Ramos (cell line): ENCODE measurements around the gene ZC3HAV1L.
"Not testable (repeated sequence)": the region's sequence is repeated elsewhere in the genome, so short reads cannot be mapped to it uniquely, and the experiment has no call there.

Experiments
- in situ Hi-C: fragments of 300-500 bp; cut with MboI; formaldehyde crosslinking; loops from one replicate; pipeline ENCODE4 v1.14.3; 2022; ENCODE audit warnings: low sequenced_read_pairs; ENCODE audit not compliant: unreplicated experiment

Gene ZC3HAV1L

GRCh38 chr7:139055674-139056073 is 19.8 kb upstream of the ZC3HAV1L start:
- in situ Hi-C loops: no loop called here

DNA sequence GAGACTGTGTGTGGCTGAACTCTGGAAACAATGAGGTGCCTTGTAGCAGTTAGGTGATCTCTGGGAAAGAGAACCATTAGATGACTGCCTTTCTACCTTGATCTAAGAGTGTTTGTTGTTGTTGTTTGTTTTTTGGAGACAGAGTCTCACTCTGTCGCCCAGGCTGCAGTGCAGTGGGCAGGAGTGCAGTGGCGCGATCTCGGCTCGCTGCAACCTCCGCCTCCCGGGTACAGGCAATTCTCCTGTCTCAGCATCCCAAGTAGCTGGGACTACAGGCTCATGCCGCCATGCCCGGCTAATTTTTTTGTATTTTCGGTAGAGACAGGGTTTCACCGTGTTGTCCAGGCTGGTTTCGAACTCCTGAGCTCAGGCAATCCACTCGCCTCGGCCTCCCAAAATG is 18.8 kb upstream of the ZC3HAV1L start:
- in situ Hi-C loops: not testable (repeated sequence)

- in situ Hi-C loops: no loop called here
Measured at GRCh38 chr7:139054101-139054500, 18.3 kb upstream of the ZC3HAV1L start.

DNA sequence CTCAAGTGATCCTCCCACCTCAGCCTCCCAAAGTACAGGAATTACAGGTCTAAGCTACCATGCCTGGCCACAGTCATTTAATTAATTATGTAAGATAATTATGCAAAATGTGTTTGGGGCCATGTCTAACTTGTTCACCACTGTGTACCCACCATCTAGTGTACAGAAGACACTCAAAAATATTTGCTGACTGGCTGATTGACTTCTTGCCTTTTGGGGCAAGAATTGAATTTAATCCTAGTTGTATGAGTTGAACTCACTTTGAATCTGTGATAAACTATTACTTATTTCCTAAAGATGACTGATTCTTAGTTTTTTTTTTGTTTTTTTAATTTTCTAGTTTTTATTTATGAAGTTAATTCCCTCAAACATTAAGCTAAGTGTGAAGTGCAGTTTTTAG is 15.8 kb upstream of the ZC3HAV1L start:
- in situ Hi-C loops: no loop called here

DNA sequence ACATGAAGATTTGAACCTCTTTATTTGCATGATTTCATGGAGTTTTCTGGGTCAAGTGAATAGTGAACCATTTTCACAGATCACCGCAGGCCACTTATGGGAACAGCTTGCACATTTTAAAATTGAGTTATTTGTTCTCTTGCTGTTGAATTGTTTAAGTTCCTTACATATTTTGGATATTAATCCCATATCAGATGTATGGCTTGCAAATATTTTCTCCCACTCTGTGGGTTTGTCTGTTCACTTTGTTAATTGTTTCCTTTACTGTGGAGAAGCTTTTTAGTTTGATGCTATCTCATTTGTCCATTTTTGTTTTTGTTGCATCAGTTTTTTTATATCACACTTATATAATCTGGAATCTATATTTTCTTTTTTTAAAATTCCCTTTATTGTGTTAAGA is 14.1 kb upstream of the ZC3HAV1L start:
- in situ Hi-C loops: no loop called here

DNA sequence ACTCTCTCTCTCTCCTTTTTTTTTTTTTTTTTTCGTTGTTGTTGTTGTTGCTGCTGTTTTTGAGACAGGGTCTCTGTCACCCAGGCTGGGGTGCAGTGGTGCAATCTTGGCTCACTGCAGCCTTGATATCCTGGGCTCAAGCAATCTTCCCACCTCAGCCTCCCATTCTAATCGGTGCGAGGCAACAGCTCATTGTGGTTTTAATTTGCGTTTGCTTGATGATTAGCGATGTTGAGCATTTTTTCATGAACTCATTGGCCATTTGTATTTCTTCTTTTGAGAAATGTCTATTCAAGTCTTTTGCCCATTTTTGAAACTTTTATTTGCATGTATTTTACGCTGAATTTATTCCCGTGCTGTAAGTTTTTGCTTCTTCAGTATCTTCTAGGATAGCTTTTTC is 13.3 kb upstream of the ZC3HAV1L start:
- in situ Hi-C loops: no loop called here

DNA sequence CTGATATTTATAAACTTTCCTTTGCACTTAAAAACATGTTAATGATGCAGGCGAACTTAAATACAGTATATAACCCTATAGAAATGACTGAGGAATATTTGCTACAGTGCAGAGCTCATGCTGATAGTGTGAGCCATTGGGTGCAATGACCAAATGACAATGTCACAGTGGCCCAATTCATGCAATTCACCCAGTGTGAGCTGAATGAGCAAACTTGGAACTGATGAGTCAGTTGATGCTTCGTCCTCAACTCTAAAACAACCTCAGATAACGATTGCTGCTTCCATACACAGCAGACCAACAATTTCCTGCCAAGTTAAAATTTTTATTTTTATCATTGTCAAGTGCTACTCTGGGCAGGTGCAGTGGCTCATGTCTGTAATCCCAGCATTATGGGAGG is 12.1 kb upstream of the ZC3HAV1L start:
- in situ Hi-C loops: no loop called here

DNA sequence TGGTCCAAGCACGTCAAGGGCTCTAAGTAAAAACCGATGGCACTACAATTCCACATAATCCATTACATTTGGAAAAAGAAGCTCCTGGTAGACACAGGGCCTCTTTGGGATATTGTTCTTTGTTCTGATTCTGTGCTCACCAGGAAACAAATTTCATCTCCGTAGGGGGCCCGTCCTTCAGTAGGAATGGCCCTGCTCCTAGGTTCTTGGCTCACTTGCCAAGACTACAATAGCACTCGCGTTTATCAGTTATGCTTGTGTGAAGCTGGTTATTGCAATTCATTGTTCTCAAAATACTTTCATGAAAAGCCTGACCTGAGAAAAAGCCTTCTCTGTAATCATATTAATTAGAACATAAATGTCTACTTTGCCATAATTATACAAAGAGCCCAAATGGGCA is 10.3 kb upstream of the ZC3HAV1L start:
- in situ Hi-C loops: no loop called here

- in situ Hi-C loops: no loop called here
Measured at GRCh38 chr7:139044813-139045794, 9.3 kb upstream of the ZC3HAV1L start.

- in situ Hi-C loops: no loop called here
Measured at GRCh38 chr7:139043823-139044812, 8.3 kb upstream of the ZC3HAV1L start.

DNA sequence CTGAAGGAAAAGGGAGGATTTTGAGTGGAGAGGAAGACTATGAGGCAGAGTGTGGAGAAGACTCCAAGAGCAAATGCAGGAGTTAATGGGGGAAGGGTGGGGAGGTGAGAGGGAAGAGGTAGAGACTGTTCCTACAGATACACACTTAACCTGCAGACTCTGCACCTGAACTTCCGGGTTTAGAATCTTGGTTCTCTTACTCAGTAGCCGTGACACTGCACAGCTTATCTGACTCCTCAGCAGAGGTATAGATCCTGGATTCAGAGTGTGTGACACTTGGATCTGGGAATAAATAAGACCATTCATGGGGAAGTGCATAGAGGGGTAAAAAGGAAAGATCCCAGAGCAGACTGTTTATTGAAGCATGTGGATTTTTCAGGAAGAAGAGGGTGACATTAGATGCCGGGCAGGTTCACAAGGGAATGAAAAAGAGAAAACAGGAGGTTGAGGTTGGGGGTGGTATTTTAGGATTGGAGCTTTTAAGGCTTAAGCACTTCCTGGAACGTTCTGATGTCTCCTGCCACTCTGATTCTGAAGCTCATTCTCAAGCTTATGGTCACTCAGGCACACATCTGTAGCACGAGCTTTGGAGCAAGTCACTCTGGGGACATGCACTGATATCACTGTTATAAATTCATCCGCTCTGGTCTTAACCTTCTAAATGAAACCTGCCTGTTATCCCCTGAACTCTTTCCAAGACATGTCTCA is 5.7 kb upstream of the ZC3HAV1L start:
- in situ Hi-C loops: no loop called here

- in situ Hi-C loops: no loop called here
Measured at GRCh38 chr7:139038691-139039090, 2.8 kb upstream of the ZC3HAV1L start.

DNA sequence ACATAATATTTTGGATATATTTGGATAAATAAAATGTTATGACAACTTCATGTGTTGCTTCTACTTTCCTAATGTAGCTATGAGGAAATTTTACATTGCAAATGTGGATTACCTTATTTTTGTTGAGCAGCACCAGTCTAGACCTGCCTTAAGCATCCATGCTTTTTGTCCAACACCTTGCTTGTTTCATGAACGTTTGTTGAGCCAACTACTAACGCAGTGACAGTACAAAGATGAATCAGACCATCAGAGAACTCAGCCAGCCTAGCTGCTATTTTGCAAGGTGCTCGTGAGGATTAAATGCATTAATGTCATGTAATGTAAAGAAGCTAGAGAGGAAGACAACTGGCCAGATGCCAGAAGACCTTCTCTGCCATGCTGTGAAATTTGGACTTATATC is 1.1 kb upstream of the ZC3HAV1L start:
- in situ Hi-C loops: no loop called here

- in situ Hi-C loops: no loop called here
Measured at GRCh38 chr7:139034855-139035585, 822 bp downstream of the ZC3HAV1L start.

DNA sequence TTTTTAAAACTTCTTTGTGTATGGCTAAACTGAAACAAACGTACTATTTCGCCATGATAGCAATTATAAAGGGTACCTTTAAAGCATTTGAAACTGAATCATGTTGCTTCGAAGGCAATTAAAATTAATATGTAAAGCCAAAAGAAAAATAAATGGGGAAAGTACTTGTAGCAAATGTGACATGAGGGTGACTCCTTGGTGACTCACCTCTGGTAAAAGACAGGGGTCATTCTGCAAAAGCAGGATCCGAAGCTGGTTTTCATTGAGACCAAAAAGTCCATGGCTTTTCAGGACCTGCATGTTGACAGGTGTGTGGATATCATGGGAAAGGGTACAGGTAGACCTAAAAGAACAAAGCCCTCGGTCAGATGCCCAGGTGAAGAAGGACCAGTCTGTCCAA is 1.5 kb downstream of the ZC3HAV1L start:
- in situ Hi-C loops: no loop called here

- in situ Hi-C loops: no loop called here
Measured at GRCh38 chr7:139033346-139034114, 2.3 kb downstream of the ZC3HAV1L start.

DNA sequence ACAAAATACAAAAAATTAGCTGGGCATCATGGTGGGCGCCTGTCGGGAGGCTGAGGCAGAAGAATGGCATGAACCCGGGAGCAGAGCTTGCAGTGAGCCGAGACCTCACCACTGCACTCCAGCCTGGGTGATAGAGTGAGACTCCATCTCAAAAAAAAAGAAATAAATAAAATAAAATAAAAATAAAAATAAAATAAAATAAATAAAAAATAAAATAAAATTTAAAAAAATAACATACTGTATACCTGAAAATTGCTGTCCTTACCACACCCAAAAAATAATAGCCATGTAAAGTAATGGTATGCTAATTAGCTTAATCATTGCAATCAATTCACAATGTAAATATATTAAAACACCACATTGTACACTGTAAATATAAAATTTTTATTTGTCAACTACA is 3.4 kb downstream of the ZC3HAV1L start:
- in situ Hi-C loops: no loop called here

DNA sequence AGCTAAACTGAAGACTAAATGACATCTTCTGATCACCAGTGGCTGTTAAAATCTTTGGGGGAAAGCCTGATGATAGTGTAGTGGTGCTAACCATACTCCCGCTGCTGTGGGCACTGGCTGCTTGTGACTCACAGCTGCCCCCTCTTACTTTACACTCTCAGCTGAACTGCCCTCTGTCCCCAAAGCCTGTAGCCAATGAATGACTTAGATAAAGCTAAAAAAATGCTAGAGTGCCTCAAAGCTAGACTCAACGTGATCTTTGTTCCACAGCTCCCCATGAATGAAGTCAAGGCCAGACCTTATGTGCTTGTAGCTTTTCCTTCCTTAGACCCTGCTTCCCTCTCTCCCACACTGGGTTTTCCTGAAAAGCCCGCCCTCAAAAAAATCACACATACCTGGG is 6.5 kb downstream of the ZC3HAV1L start:
- in situ Hi-C loops: no loop called here

DNA sequence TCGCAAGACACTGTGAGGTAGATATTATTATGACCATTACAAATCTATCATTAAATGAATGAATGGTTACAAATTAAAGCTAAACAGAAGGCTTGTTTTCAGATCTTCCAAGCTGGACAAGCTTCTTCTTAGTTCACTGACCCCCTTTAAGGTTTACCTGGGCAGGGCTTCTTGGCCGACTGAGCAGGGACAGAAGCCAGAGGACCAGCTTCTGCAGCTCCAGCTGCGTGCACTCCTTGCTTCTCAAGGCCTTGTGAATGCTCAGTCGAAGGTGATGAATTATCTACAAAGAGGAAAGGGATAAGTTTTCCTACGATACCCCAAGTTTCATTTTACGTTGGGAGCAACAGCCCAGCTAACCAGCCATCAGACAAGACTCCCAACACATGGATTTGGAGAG is 9.3 kb downstream of the ZC3HAV1L start:
- in situ Hi-C loops: no loop called here
